ENCODE results near the gene UQCC5. TPM values are rescaled to one million over a fixed set of nuclear protein-coding genes. Genes with fewer than 3 reads are reported as not detected.

UQCC5 gene
- total RNA-seq, 4 donors from 2014 or later: 1.9 to 47.5 (median 18.7) TPM

DNA sequence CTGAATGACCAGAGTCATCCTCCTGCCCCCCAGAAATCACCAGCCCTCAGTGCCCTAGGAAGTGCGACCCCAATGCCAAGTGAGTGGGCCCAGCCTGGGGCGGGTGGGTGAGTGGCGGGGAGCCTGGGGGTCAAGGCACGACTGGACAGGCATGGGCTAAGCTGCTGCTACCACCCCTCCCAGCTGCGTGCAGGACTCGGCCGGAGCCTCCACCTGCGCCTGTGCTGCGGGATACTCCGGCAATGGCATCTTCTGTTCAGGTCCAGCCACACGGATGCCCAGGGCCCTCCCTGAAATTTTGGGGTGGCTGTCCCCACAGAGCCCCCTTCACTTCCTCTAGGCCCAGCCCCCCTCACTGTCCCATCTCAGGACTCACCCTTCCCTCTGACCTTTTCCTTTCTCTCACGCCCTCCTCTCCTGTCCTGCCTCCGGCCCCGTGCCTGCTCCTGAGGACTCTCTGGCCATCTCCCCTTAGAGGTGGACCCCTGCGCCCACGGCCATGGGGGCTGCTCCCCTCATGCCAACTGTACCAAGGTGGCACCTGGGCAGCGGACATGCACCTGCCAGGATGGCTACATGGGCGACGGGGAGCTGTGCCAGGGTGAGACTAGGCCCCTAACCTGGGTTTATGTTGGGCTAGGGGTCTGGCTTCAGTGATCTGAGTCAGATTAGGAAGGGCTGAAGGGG lies 19.8 kb upstream of the UQCC5 start:
- H3K27me3 ChIP-seq: no peaks in the 10 kb centered on the region
- TF ChIP-seq, protein P1, sequence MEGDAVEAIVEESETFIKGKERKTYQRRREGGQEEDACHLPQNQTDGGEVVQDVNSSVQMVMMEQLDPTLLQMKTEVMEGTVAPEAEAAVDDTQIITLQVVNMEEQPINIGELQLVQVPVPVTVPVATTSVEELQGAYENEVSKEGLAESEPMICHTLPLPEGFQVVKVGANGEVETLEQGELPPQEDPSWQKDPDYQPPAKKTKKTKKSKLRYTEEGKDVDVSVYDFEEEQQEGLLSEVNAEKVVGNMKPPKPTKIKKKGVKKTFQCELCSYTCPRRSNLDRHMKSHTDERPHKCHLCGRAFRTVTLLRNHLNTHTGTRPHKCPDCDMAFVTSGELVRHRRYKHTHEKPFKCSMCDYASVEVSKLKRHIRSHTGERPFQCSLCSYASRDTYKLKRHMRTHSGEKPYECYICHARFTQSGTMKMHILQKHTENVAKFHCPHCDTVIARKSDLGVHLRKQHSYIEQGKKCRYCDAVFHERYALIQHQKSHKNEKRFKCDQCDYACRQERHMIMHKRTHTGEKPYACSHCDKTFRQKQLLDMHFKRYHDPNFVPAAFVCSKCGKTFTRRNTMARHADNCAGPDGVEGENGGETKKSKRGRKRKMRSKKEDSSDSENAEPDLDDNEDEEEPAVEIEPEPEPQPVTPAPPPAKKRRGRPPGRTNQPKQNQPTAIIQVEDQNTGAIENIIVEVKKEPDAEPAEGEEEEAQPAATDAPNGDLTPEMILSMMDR (IDR thresholded peaks at IDR 0.05): no peak
- no peak for TF ChIP-seq POLR2A (IDR thresholded peaks at IDR 0.05)
- no peak for TF ChIP-seq EP300 (IDR thresholded peaks at IDR 0.05)
- H3K36me3 ChIP-seq: peaks cover 0 to 36% of the 10 kb centered on the region in 2 donors
- no peak overlapping the region for H3K27ac ChIP-seq
- 80% methylated on average over 1 of the region's 19 CpGs; no CpG with 5 or more reads in 1 of the 2 donors for WGBS, 2 donors (ENCODE audit: low coverage in 1 of 2)
- peaks cover 0 to 8% (median 0%) of the 10 kb centered on the region in 3 donors for H3K4me1 ChIP-seq
- no peak for ATAC-seq
- H3K4me3 ChIP-seq: no peak overlapping the region
- H3K9me3 ChIP-seq: no peaks in the 10 kb centered on the region

DNA sequence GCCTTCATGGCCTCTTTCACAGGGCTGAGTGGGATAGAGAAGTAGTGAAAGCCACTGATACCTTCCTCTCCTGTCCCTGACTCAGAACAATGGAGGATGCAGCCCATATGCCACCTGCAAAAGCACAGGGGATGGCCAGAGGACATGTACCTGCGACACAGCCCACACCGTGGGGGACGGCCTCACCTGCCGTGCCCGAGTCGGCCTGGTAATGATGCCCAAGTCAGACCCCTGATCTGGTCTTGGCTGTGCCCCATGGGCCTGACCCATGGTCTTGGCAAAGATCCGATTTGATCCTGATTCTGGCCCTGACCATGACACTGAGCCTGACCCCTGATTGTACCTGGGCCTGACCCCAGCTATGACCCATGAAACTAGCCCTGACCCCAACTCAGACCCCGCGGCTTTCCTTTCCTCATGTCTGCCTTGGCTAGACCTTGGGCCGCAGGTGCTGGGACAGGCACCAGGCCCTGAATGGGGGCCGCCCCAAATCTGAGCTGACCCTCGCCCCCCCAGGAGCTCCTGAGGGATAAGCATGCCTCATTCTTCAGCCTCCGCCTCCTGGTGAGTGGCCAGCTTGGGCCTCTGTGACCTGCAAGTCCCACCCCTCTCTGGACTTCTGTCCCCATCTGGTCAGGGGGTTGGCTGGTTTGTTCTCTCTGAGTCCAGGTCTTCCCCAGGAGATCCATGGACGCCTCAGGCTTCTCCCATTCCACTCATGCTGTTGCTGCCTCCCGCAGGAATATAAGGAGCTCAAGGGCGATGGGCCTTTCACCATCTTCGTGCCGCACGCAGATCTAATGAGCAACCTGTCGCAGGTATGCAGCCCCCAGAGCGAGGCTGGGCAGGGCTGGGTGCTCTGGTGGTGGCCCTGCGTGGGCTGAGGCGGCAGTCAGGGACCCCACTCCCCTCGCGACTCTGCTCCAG lies 18.3 kb upstream of the UQCC5 start:
- H3K4me1 ChIP-seq: peaks cover 0 to 8% (median 0%) of the 10 kb centered on the region in 3 donors
- H3K27me3 ChIP-seq: no peaks in the 10 kb centered on the region
- no peak for ATAC-seq
- H3K4me3 ChIP-seq: peak overlapping the region in 1 of 2 donors; percentile 39
- H3K27ac ChIP-seq: no peak overlapping the region
- 55 to 90% methylated on average over 2 to 7 of the region's 25 CpGs for WGBS, 2 donors (ENCODE audit: low coverage in 1 of 2)
- TF ChIP-seq POLR2A (IDR thresholded peaks at IDR 0.05) (no peak), EP300 (IDR thresholded peaks at IDR 0.05) (no peak), POLR2AphosphoS5 (IDR thresholded peaks at IDR 0.05) (no peak)
- TF ChIP-seq, protein P1 (IDR thresholded peaks at IDR 0.05): no peak
- H3K9me3 ChIP-seq: no peaks in the 10 kb centered on the region
- peaks cover 0 to 47% of the 10 kb centered on the region in 2 donors for H3K36me3 ChIP-seq

DNA sequence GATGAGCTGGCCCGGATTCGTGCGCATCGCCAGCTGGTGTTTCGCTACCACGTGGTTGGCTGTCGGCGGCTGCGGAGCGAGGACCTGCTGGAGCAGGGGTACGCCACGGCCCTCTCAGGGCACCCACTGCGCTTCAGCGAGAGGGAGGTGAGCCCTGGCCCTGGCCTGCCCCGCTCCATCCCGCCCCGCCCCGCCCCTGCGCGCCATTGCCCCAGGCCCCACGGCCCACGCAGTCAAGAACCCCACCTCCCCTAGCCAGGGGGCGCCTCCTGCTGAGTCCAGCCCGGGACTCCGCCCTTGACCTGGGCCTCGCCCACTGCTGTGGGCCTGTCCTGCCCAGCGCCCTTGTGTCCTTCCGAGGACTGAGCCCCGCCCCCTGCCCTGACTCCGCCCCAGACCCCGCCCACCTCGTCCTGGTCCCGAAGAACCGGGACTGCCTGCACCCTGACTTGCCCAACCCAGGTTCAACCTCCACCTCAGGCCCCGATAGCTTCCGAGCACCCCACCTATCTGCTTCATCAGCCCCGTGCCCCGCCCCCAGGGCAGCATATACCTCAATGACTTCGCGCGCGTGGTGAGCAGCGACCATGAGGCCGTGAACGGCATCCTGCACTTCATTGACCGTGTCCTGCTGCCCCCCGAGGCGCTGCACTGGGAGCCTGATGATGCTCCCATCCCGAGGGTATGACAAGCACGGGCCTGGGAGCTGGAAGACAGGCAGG lies 17.5 kb upstream of the UQCC5 start:
- peaks cover 0 to 8% (median 0%) of the 10 kb centered on the region in 3 donors for H3K4me1 ChIP-seq
- TF ChIP-seq EP300 (IDR thresholded peaks at IDR 0.05) (no peak), POLR2AphosphoS5 (IDR thresholded peaks at IDR 0.05) (no peak)
- 20 to 42% methylated on average over 1 to 9 of the region's 50 CpGs for WGBS, 2 donors (ENCODE audit: low coverage in 1 of 2)
- H3K27me3 ChIP-seq: no peaks in the 10 kb centered on the region
- peak; percentile 45 for ATAC-seq
- peaks cover 0 to 48% of the 10 kb centered on the region in 2 donors for H3K36me3 ChIP-seq
- H3K9me3 ChIP-seq: no peaks in the 10 kb centered on the region
- H3K27ac ChIP-seq: no peak overlapping the region
- peak overlapping the region in 1 of 2 donors; percentile 39 for H3K4me3 ChIP-seq

DNA sequence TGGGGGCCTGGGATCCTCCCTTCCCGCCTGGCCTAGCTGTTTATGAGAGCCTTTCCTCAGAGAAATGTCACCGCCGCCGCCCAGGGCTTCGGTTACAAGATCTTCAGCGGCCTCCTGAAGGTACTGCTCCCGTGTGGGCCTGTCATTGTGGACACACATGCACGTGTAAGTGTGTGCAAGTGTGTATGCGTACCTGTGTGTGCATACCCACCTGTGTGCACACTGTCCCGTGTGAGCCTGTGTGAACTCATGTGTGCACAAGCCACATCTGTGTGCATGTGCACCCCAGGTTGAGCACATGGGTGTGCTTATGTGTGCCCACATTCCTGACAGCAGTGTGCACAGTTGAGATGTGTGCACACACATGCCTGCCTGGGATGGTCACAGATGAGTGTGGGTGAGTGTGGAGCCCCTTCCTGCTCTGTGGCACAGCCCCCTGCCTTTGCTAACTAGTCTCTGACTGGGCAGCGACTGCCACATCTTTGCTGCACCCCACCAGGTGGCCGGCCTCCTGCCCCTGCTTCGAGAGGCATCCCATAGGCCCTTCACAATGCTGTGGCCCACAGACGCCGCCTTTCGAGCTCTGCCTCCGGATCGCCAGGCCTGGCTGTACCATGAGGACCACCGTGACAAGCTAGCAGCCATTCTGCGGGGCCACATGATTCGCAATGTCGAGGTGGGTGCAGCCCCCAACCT lies 16.8 kb upstream of the UQCC5 start:
- peaks cover 0 to 11% (median 2%) of the 10 kb centered on the region in 3 donors for H3K4me1 ChIP-seq
- ATAC-seq: no peak
- no peaks in the 10 kb centered on the region for H3K9me3 ChIP-seq
- H3K36me3 ChIP-seq: peaks cover 0 to 48% of the 10 kb centered on the region in 2 donors
- H3K27me3 ChIP-seq: no peaks in the 10 kb centered on the region
- TF ChIP-seq POLR2A (IDR thresholded peaks at IDR 0.05): no peak
- TF ChIP-seq EP300 (IDR thresholded peaks at IDR 0.05): no peak
- TF ChIP-seq, protein P1 (IDR thresholded peaks at IDR 0.05): no peak
- TF ChIP-seq POLR2AphosphoS5 (IDR thresholded peaks at IDR 0.05): no peak
- 80 to 100% methylated on average over 1 to 3 of the region's 22 CpGs for WGBS, 2 donors (ENCODE audit: low coverage in 1 of 2)
- no peak overlapping the region for H3K4me3 ChIP-seq
- no peak overlapping the region for H3K27ac ChIP-seq
